COLO829 (cell line): Measurements from ENCODE around the gene TENM4.

ENCODE experiments used
- DNase-seq: peaks from one replicate; pipeline ENCODE4 v3.0.0; 2012; ENCODE audit warnings: low spot score

The TENM4 gene

GRCh38 chr11:79119491-79120284, 321.1 kb downstream of the TENM4 start:
- peak; percentile 96 for DNase-seq

GRCh38 chr11:79117488-79117887, 323.3 kb downstream of the TENM4 start:
- DNase-seq: no peak

- no peak for DNase-seq
Measured at GRCh38 chr11:79116600-79116999, 324.2 kb downstream of the TENM4 start.

GRCh38 chr11:79113054-79113690, 327.7 kb downstream of the TENM4 start:
- no peak for DNase-seq

GRCh38 chr11:79110796-79111195, 330.0 kb downstream of the TENM4 start:
- no peak for DNase-seq

- no peak for DNase-seq
Measured at GRCh38 chr11:79110321-79110720, 330.5 kb downstream of the TENM4 start.

GRCh38 chr11:79108851-79109250, 332.0 kb downstream of the TENM4 start:
- DNase-seq: no peak

GRCh38 chr11:79102840-79103239, 338.0 kb downstream of the TENM4 start:
- DNase-seq: no peak

- DNase-seq: no peak
Measured at GRCh38 chr11:79101656-79102055, 339.2 kb downstream of the TENM4 start.

GRCh38 chr11:79100093-79100910, 340.5 kb downstream of the TENM4 start:
- peak; percentile 72 for DNase-seq

- no peak for DNase-seq
Measured at GRCh38 chr11:79098146-79098545, 342.7 kb downstream of the TENM4 start.

GRCh38 chr11:79097246-79097875, 343.5 kb downstream of the TENM4 start:
- DNase-seq: no peak

GRCh38 chr11:79095424-79095823, 345.4 kb downstream of the TENM4 start:
- no peak for DNase-seq

GRCh38 chr11:79094616-79095015, 346.2 kb downstream of the TENM4 start:
- DNase-seq: no peak

GRCh38 chr11:79092791-79093353, 348.0 kb downstream of the TENM4 start:
- peak; percentile 29 for DNase-seq

GRCh38 chr11:79090191-79090705, 350.6 kb downstream of the TENM4 start:
- no peak for DNase-seq

- no peak for DNase-seq
Measured at GRCh38 chr11:79089601-79090000, 351.2 kb downstream of the TENM4 start.

- DNase-seq: no peak
Measured at GRCh38 chr11:79088967-79089366, 351.9 kb downstream of the TENM4 start.

GRCh38 chr11:79087961-79088318, 352.9 kb downstream of the TENM4 start:
- DNase-seq: no peak

GRCh38 chr11:79087238-79087960, 353.4 kb downstream of the TENM4 start:
- DNase-seq: peak; percentile 74

GRCh38 chr11:79086056-79086455, 354.8 kb downstream of the TENM4 start:
- no peak for DNase-seq
